ENCODE results near the gene ACE.

The ACE gene

GRCh38 chr17:63546308-63547082, 69.6 kb downstream of the ACE start:
- DNase-seq (ENCODE audit: low read depth) = no peak
- no peak overlapping the region for H3K4me3 ChIP-seq (ENCODE audit: low read length)
- TF ChIP-seq CTCF (conservative IDR thresholded peaks at IDR 0.05; ENCODE audit: low read depth, low read length) = no peak

GRCh38 chr17:63547083-63547523, 70.2 kb downstream of the ACE start:
- no peak overlapping the region for H3K4me3 ChIP-seq (ENCODE audit: low read length)
- TF ChIP-seq CTCF (conservative IDR thresholded peaks at IDR 0.05; ENCODE audit: low read depth, low read length) = no peak
- no peak for DNase-seq (ENCODE audit: low read depth)

All from retinal pigment epithelial cell (primary cell).